Right cardiac atrium (tissue), 5 donors: ENCODE results near the gene SPRED2. TPM values are rescaled to one million over a fixed set of nuclear protein-coding genes. Genes with fewer than 3 reads are reported as not detected.
"Not testable (repeated sequence)": the region's sequence is repeated elsewhere in the genome, so short reads cannot be mapped to it uniquely, and the experiment has no call there.

Experiments
- ATAC-seq, 2 donors: fragments of 200-7000 bp; cut with Tn5 transposase; one replicate each; pipeline versions ENCODE4 v1.8.0 to v1.9.1; 2020; ENCODE audit warnings: moderate library complexity in 2 of 2, mild to moderate bottlenecking in 1 of 2
- DNase-seq, 3 donors: peaks; one replicate each; pipeline ENCODE4 v3.0.0-alpha.2; 2020
- H3K27ac ChIP-seq: one replicate; pipeline ENCODE4 v1.5.1; 2013; ENCODE audit warnings: mild to moderate bottlenecking, low read length, control low read depth, moderate library complexity
- H3K27me3 ChIP-seq: one replicate; pipeline ENCODE4 v1.6.1; 2013; ENCODE audit not compliant: control insufficient read depth, insufficient read depth
- H3K4me1 ChIP-seq: one replicate; pipeline ENCODE4 v1.6.1; 2013; ENCODE audit warnings: low read length; ENCODE audit not compliant: control insufficient read depth, insufficient read depth
- H3K4me3 ChIP-seq: one replicate; pipeline ENCODE4 v1.5.1; 2013; ENCODE audit warnings: low read length, control low read depth
- H3K9me3 ChIP-seq: one replicate; pipeline ENCODE4 v1.6.1; 2013; ENCODE audit warnings: low read length; ENCODE audit not compliant: control insufficient read depth
- WGBS: extraction: QIAGEN DNeasy Blood & Tissue Kit; methylation state at CpG from one replicate; pipeline ENCODE4 v1.1.7; 2013; 5-methylcytosine and 5-hydroxymethylcytosine counted together
- intact Hi-C, 4 donors: fragments of 100-400 bp; cut with DNase I; formaldehyde crosslinking; loops; one replicate each; pipeline versions ENCODE4 v1.11.0 to v1.14.0; 2022 to 2023
- polyA plus RNA-seq: library from polyadenylated mRNA; stranded (reverse); fragments of 200-250 nt; gene quantifications from one replicate; pipeline ENCODE4 v1.2.3, GENCODE V29; 2013
- total RNA-seq, 4 donors: library from RNA; stranded (reverse); fragmentation: NEBNext Ultra II Directional; extraction: Animal tissue kit (Norgen Biotek cat#: 25700); gene quantifications; one replicate each; pipeline ENCODE4 v1.2.1, GENCODE V29; 2021
- donor health status: healthy with polysubstance abuse.
- donor health status: DM: no; HTN: yes; CAD: no.
- donor health status: DM: no; HTN: no; CAD: no.
- donor health status: DM: no; HTN: yes; CAD: no; lungs with severe emphysema.
- donor health status: DM: yes; HTN: yes; CAD: no.

Gene SPRED2
- total and polyA plus RNA-seq, 5 donors = 9.2 to 17.9 (median 15.3) TPM

- H3K4me1 ChIP-seq = peaks cover 5% of the 10 kb centered on the region
- no peak overlapping the region for H3K27ac ChIP-seq
- no peaks in the 10 kb centered on the region for H3K9me3 ChIP-seq
- DNase-seq (no peak), ATAC-seq (no peak)
- WGBS = 82% methylated on average over 9 of the region's 9 CpGs
- intact Hi-C loops = no loop called here
- no peaks in the 10 kb centered on the region for H3K27me3 ChIP-seq
- no peak overlapping the region for H3K4me3 ChIP-seq
Observed at GRCh38 chr2:65340898-65341681, 91.3 kb downstream of the SPRED2 start.

- Histone ChIP-seq H3K4me1 (peaks cover under 1% of the 10 kb centered on the region), H3K4me3 (no peak overlapping the region), H3K27ac (no peak overlapping the region), H3K27me3 (no peaks in the 10 kb centered on the region), H3K9me3 (no peaks in the 10 kb centered on the region)
- no peak for DNase-seq
- no peak for ATAC-seq
- intact Hi-C loops = no loop called here
Observed at GRCh38 chr2:65339648-65340047, 92.8 kb downstream of the SPRED2 start.

GRCh38 chr2:65338830-65339495 lies 93.4 kb downstream of the SPRED2 start:
- H3K27me3 ChIP-seq, DNase-seq, intact Hi-C loops, H3K4me1 ChIP-seq, H3K9me3 ChIP-seq, ATAC-seq, H3K4me3 ChIP-seq, H3K27ac ChIP-seq: not testable (repeated sequence)
- 98% methylated on average over 35 of the region's 39 CpGs for WGBS

- H3K27me3 ChIP-seq, ATAC-seq, H3K4me1 ChIP-seq, H3K27ac ChIP-seq, DNase-seq, H3K9me3 ChIP-seq, H3K4me3 ChIP-seq, intact Hi-C loops: not testable (repeated sequence)
- 97% methylated on average over 5 of the region's 11 CpGs for WGBS
Observed at GRCh38 chr2:65337915-65338314, 94.5 kb downstream of the SPRED2 start.

- no peak for ATAC-seq
- Histone ChIP-seq H3K9me3 (no peaks in the 10 kb centered on the region), H3K4me1 (no peaks in the 10 kb centered on the region), H3K27me3 (no peaks in the 10 kb centered on the region), H3K27ac (no peak overlapping the region), H3K4me3 (no peak overlapping the region)
- 95% methylated on average over 4 of the region's 4 CpGs for WGBS
- no peak for DNase-seq
- intact Hi-C loops = no loop called here
Observed at GRCh38 chr2:65334714-65335113, 97.7 kb downstream of the SPRED2 start.

GRCh38 chr2:65331336-65332025 lies 100.9 kb downstream of the SPRED2 start:
- H3K27me3 ChIP-seq = no peaks in the 10 kb centered on the region

GRCh38 chr2:65329525-65329924 lies 102.9 kb downstream of the SPRED2 start:
- Histone ChIP-seq H3K27ac (no peak overlapping the region), H3K4me3 (no peak overlapping the region), H3K27me3 (no peaks in the 10 kb centered on the region), H3K9me3 (no peaks in the 10 kb centered on the region), H3K4me1 (no peaks in the 10 kb centered on the region)
- intact Hi-C loops = no loop called here
- WGBS = 57% methylated on average over 5 of the region's 5 CpGs
- DNase-seq (no peak), ATAC-seq (no peak)

More at GRCh38 chr2:65331336-65332025, 100.9 kb downstream of the SPRED2 start:
- intact Hi-C loops = no loop called here
- ATAC-seq (no peak), DNase-seq (no peak)
- H3K4me1 ChIP-seq = no peaks in the 10 kb centered on the region
- no peaks in the 10 kb centered on the region for H3K9me3 ChIP-seq
- H3K4me3 ChIP-seq = no peak overlapping the region
- WGBS = 91% methylated on average over 7 of the region's 7 CpGs
- H3K27ac ChIP-seq = no peak overlapping the region

- Histone ChIP-seq H3K4me3 (no peak overlapping the region), H3K4me1 (no peaks in the 10 kb centered on the region), H3K9me3 (no peaks in the 10 kb centered on the region), H3K27me3 (no peaks in the 10 kb centered on the region), H3K27ac (no peak overlapping the region)
- ATAC-seq = no peak
- WGBS = 95% methylated on average over 4 of the region's 4 CpGs
- intact Hi-C loops = no loop called here
- no peak for DNase-seq
Observed at GRCh38 chr2:65326276-65326675, 106.1 kb downstream of the SPRED2 start.

- no peaks in the 10 kb centered on the region for H3K4me1 ChIP-seq
- ATAC-seq = no peak
- DNase-seq = no peak
- 87% methylated on average over 2 of the region's 2 CpGs for WGBS
- no peaks in the 10 kb centered on the region for H3K27me3 ChIP-seq
- H3K27ac ChIP-seq = no peak overlapping the region
- no peak overlapping the region for H3K4me3 ChIP-seq
- intact Hi-C loops = no loop called here
- no peaks in the 10 kb centered on the region for H3K9me3 ChIP-seq
Observed at GRCh38 chr2:65325066-65325465, 107.3 kb downstream of the SPRED2 start.

GRCh38 chr2:65320946-65321345 lies 111.5 kb downstream of the SPRED2 start:
- no peak for ATAC-seq
- intact Hi-C loops = no loop called here
- Histone ChIP-seq H3K27me3 (no peaks in the 10 kb centered on the region), H3K27ac (no peak overlapping the region), H3K4me3 (no peak overlapping the region), H3K4me1 (peaks cover 3% of the 10 kb centered on the region), H3K9me3 (no peaks in the 10 kb centered on the region)
- WGBS = 92% methylated on average over 2 of the region's 2 CpGs
- no peak for DNase-seq

- 71% methylated on average over 9 of the region's 9 CpGs for WGBS
- intact Hi-C loops = no loop called here
- peak; percentile 47 to 74 for ATAC-seq
- no peaks in the 10 kb centered on the region for H3K9me3 ChIP-seq
- H3K4me3 ChIP-seq = no peak overlapping the region
- peaks cover 3% of the 10 kb centered on the region for H3K4me1 ChIP-seq
- no peaks in the 10 kb centered on the region for H3K27me3 ChIP-seq
- no peak overlapping the region for H3K27ac ChIP-seq
- peak in 1 of 3 donors; percentile 38 for DNase-seq
Observed at GRCh38 chr2:65320042-65320725, 112.2 kb downstream of the SPRED2 start.
